Activated naive CD8-positive, alpha-beta T cell (primary cell): ENCODE results near the gene KCNMA1.

ENCODE experiments used
- H3K27ac Mint-ChIP-seq: one replicate; pipeline ENCODE4 v1.8.0; 2021; ENCODE audit warnings: mixed read lengths
- H3K27me3 Mint-ChIP-seq: one replicate; pipeline ENCODE4 v1.8.0; 2021; ENCODE audit warnings: mixed read lengths
- H3K36me3 Mint-ChIP-seq: one replicate; pipeline ENCODE4 v1.8.0; 2021; ENCODE audit warnings: mixed read lengths
- H3K4me1 Mint-ChIP-seq: one replicate; pipeline ENCODE4 v1.8.0; 2021; ENCODE audit warnings: low read depth, mixed read lengths
- H3K4me3 Mint-ChIP-seq: one replicate; pipeline ENCODE4 v1.8.0; 2021; ENCODE audit warnings: mild to moderate bottlenecking, mixed read lengths
- H3K9me3 Mint-ChIP-seq: one replicate; pipeline ENCODE4 v1.8.0; 2021; ENCODE audit warnings: low read depth, mixed read lengths

KCNMA1 gene

GRCh38 chr10:77474386-77474785 lies 163.2 kb downstream of the KCNMA1 start:
- H3K27ac Mint-ChIP-seq = no peak overlapping the region
- no peaks in the 10 kb centered on the region for H3K9me3 Mint-ChIP-seq
- H3K4me3 Mint-ChIP-seq = no peak overlapping the region
- H3K4me1 Mint-ChIP-seq = no peaks in the 10 kb centered on the region
- no peaks in the 10 kb centered on the region for H3K27me3 Mint-ChIP-seq
- H3K36me3 Mint-ChIP-seq = no peaks in the 10 kb centered on the region

- H3K27me3 Mint-ChIP-seq = no peaks in the 10 kb centered on the region
- H3K27ac Mint-ChIP-seq = no peak overlapping the region
- H3K4me1 Mint-ChIP-seq = no peaks in the 10 kb centered on the region
- no peaks in the 10 kb centered on the region for H3K36me3 Mint-ChIP-seq
- H3K9me3 Mint-ChIP-seq = no peaks in the 10 kb centered on the region
- H3K4me3 Mint-ChIP-seq = no peak overlapping the region
These were observed 165.5 kb downstream of the KCNMA1 start for GRCh38 chr10:77472146-77472545.

- Mint-ChIP-seq H3K36me3 (no peaks in the 10 kb centered on the region), H3K4me3 (no peak overlapping the region), H3K4me1 (no peaks in the 10 kb centered on the region), H3K27ac (no peak overlapping the region), H3K9me3 (no peaks in the 10 kb centered on the region), H3K27me3 (no peaks in the 10 kb centered on the region)
These were observed 166.5 kb downstream of the KCNMA1 start for GRCh38 chr10:77471069-77471536.

GRCh38 chr10:77467422-77467963 lies 170.1 kb downstream of the KCNMA1 start:
- H3K36me3 Mint-ChIP-seq = no peaks in the 10 kb centered on the region
- H3K4me1 Mint-ChIP-seq = no peaks in the 10 kb centered on the region
- no peaks in the 10 kb centered on the region for H3K9me3 Mint-ChIP-seq
- no peak overlapping the region for H3K27ac Mint-ChIP-seq
- H3K4me3 Mint-ChIP-seq = no peak overlapping the region
- no peaks in the 10 kb centered on the region for H3K27me3 Mint-ChIP-seq

GRCh38 chr10:77463967-77464745 lies 173.5 kb downstream of the KCNMA1 start:
- Mint-ChIP-seq H3K27me3 (no peaks in the 10 kb centered on the region), H3K27ac (no peak overlapping the region), H3K4me1 (no peaks in the 10 kb centered on the region), H3K36me3 (no peaks in the 10 kb centered on the region), H3K4me3 (no peak overlapping the region), H3K9me3 (no peaks in the 10 kb centered on the region)

GRCh38 chr10:77463499-77463898 lies 174.1 kb downstream of the KCNMA1 start:
- Mint-ChIP-seq H3K4me3 (no peak overlapping the region), H3K36me3 (no peaks in the 10 kb centered on the region), H3K4me1 (no peaks in the 10 kb centered on the region), H3K9me3 (no peaks in the 10 kb centered on the region), H3K27me3 (no peaks in the 10 kb centered on the region), H3K27ac (no peak overlapping the region)

GRCh38 chr10:77461636-77462296 lies 175.8 kb downstream of the KCNMA1 start:
- Mint-ChIP-seq H3K36me3 (no peaks in the 10 kb centered on the region), H3K27me3 (no peaks in the 10 kb centered on the region), H3K4me3 (no peak overlapping the region), H3K4me1 (no peaks in the 10 kb centered on the region), H3K27ac (no peak overlapping the region), H3K9me3 (no peaks in the 10 kb centered on the region)

- Mint-ChIP-seq H3K4me1 (no peaks in the 10 kb centered on the region), H3K27ac (no peak overlapping the region), H3K36me3 (no peaks in the 10 kb centered on the region), H3K4me3 (no peak overlapping the region), H3K27me3 (no peaks in the 10 kb centered on the region), H3K9me3 (no peaks in the 10 kb centered on the region)
These were observed 177.7 kb downstream of the KCNMA1 start for GRCh38 chr10:77459905-77460304.

- H3K4me1 Mint-ChIP-seq = no peaks in the 10 kb centered on the region
- no peak overlapping the region for H3K27ac Mint-ChIP-seq
- H3K4me3 Mint-ChIP-seq = no peak overlapping the region
- H3K27me3 Mint-ChIP-seq = no peaks in the 10 kb centered on the region
- no peaks in the 10 kb centered on the region for H3K9me3 Mint-ChIP-seq
- no peaks in the 10 kb centered on the region for H3K36me3 Mint-ChIP-seq
These were observed 178.5 kb downstream of the KCNMA1 start for GRCh38 chr10:77458986-77459590.

GRCh38 chr10:77457721-77458120 lies 179.9 kb downstream of the KCNMA1 start:
- no peaks in the 10 kb centered on the region for H3K4me1 Mint-ChIP-seq
- H3K9me3 Mint-ChIP-seq = no peaks in the 10 kb centered on the region
- no peak overlapping the region for H3K27ac Mint-ChIP-seq
- no peak overlapping the region for H3K4me3 Mint-ChIP-seq
- H3K36me3 Mint-ChIP-seq = no peaks in the 10 kb centered on the region
- H3K27me3 Mint-ChIP-seq = no peaks in the 10 kb centered on the region

GRCh38 chr10:77457266-77457665 lies 180.3 kb downstream of the KCNMA1 start:
- H3K27me3 Mint-ChIP-seq = no peaks in the 10 kb centered on the region
- H3K36me3 Mint-ChIP-seq = no peaks in the 10 kb centered on the region
- H3K9me3 Mint-ChIP-seq = no peaks in the 10 kb centered on the region
- H3K4me1 Mint-ChIP-seq = no peaks in the 10 kb centered on the region
- H3K27ac Mint-ChIP-seq = no peak overlapping the region
- no peak overlapping the region for H3K4me3 Mint-ChIP-seq

GRCh38 chr10:77456414-77456813 lies 181.2 kb downstream of the KCNMA1 start:
- no peaks in the 10 kb centered on the region for H3K36me3 Mint-ChIP-seq
- H3K9me3 Mint-ChIP-seq = no peaks in the 10 kb centered on the region
- H3K27me3 Mint-ChIP-seq = no peaks in the 10 kb centered on the region
- no peak overlapping the region for H3K4me3 Mint-ChIP-seq
- no peak overlapping the region for H3K27ac Mint-ChIP-seq
- H3K4me1 Mint-ChIP-seq = no peaks in the 10 kb centered on the region

GRCh38 chr10:77455561-77455960 lies 182.0 kb downstream of the KCNMA1 start:
- H3K27me3 Mint-ChIP-seq = no peaks in the 10 kb centered on the region
- no peak overlapping the region for H3K4me3 Mint-ChIP-seq
- no peaks in the 10 kb centered on the region for H3K36me3 Mint-ChIP-seq
- H3K27ac Mint-ChIP-seq = no peak overlapping the region
- no peaks in the 10 kb centered on the region for H3K4me1 Mint-ChIP-seq
- no peaks in the 10 kb centered on the region for H3K9me3 Mint-ChIP-seq

GRCh38 chr10:77452952-77453564 lies 184.6 kb downstream of the KCNMA1 start:
- Mint-ChIP-seq H3K27ac (no peak overlapping the region), H3K36me3 (no peaks in the 10 kb centered on the region), H3K4me3 (no peak overlapping the region), H3K4me1 (no peaks in the 10 kb centered on the region), H3K9me3 (no peaks in the 10 kb centered on the region), H3K27me3 (no peaks in the 10 kb centered on the region)

GRCh38 chr10:77451886-77452285 lies 185.7 kb downstream of the KCNMA1 start:
- no peak overlapping the region for H3K4me3 Mint-ChIP-seq
- H3K27me3 Mint-ChIP-seq = no peaks in the 10 kb centered on the region
- H3K9me3 Mint-ChIP-seq = no peaks in the 10 kb centered on the region
- H3K4me1 Mint-ChIP-seq = no peaks in the 10 kb centered on the region
- no peak overlapping the region for H3K27ac Mint-ChIP-seq
- H3K36me3 Mint-ChIP-seq = no peaks in the 10 kb centered on the region
